ENCODE data around the gene IL16. TPM values are rescaled to one million over a fixed set of nuclear protein-coding genes. Genes with fewer than 3 reads are reported as not detected.

The IL16 gene
- total RNA-seq, 3 donors from 2014 or later, result 11.1 to 40.5 (median 20.3) TPM

GRCh38 chr15:81336568-81336967 lies 139.9 kb downstream of the IL16 start:
- H3K4me1 ChIP-seq, result peaks cover 0 to 15% of the 10 kb centered on the region in 2 donors
- TF ChIP-seq POLR2A (IDR thresholded peaks at IDR 0.05), result no peak
- TF ChIP-seq POLR2AphosphoS5 (IDR thresholded peaks at IDR 0.05), result no peak
- TF ChIP-seq CTCF (IDR thresholded peaks at IDR 0.05), result no peak
- H3K9me3 ChIP-seq, result no peaks in the 10 kb centered on the region
- no peak for DNase-seq (ENCODE audit: low spot score in 2 of 2)
- intact Hi-C loops (cut with DNase I; ENCODE audit: low total_unique reads), result no loop called here
- no peaks in the 10 kb centered on the region for H3K36me3 ChIP-seq
- no peak overlapping the region for H3K4me3 ChIP-seq
- H3K27me3 ChIP-seq, result no peaks in the 10 kb centered on the region
- H3K27ac ChIP-seq, result no peak overlapping the region

- no peaks in the 10 kb centered on the region for H3K9me3 ChIP-seq
- H3K27me3 ChIP-seq, result no peaks in the 10 kb centered on the region
- H3K4me3 ChIP-seq, result no peak overlapping the region
- peaks cover 0 to 15% of the 10 kb centered on the region in 2 donors for H3K4me1 ChIP-seq
- no peak for TF ChIP-seq CTCF (IDR thresholded peaks at IDR 0.05)
- TF ChIP-seq POLR2A (IDR thresholded peaks at IDR 0.05), result no peak
- TF ChIP-seq POLR2AphosphoS5 (IDR thresholded peaks at IDR 0.05), result no peak
- peak overlapping the region; percentile 66 to 76 for H3K27ac ChIP-seq
- DNase-seq (ENCODE audit: low spot score in 2 of 2), result no peak
- H3K36me3 ChIP-seq, result no peaks in the 10 kb centered on the region
- intact Hi-C loops (cut with DNase I; ENCODE audit: low total_unique reads), result no loop called here
These were observed 140.6 kb downstream of the IL16 start for GRCh38 chr15:81337241-81337640.

- no peak for DNase-seq (ENCODE audit: low spot score in 2 of 2)
- H3K27ac ChIP-seq, result peak overlapping the region; percentile 66 to 76
These were observed 141.1 kb downstream of the IL16 start for GRCh38 chr15:81337713-81338157.

GRCh38 chr15:81338170-81339007 lies 141.7 kb downstream of the IL16 start:
- H3K27ac ChIP-seq, result peak overlapping the region; percentile 66 to 76
- intact Hi-C loops (cut with DNase I; ENCODE audit: low total_unique reads), result no loop called here
- peak in 1 of 2 donors; percentile 59 for DNase-seq (ENCODE audit: low spot score in 2 of 2)

More at GRCh38 chr15:81337713-81338157, 141.1 kb downstream of the IL16 start:
- H3K9me3 ChIP-seq, result no peaks in the 10 kb centered on the region
- no peaks in the 10 kb centered on the region for H3K36me3 ChIP-seq
- H3K4me1 ChIP-seq, result peaks cover 0 to 15% of the 10 kb centered on the region in 2 donors
- TF ChIP-seq CTCF (IDR thresholded peaks at IDR 0.05) (no peak), POLR2A (IDR thresholded peaks at IDR 0.05) (no peak), POLR2AphosphoS5 (IDR thresholded peaks at IDR 0.05) (no peak)
- H3K4me3 ChIP-seq, result no peak overlapping the region
- H3K27me3 ChIP-seq, result no peaks in the 10 kb centered on the region
- intact Hi-C loops (cut with DNase I; ENCODE audit: low total_unique reads), result no loop called here

More at GRCh38 chr15:81338170-81339007, 141.7 kb downstream of the IL16 start:
- peaks cover 0 to 15% of the 10 kb centered on the region in 2 donors for H3K4me1 ChIP-seq
- TF ChIP-seq POLR2AphosphoS5 (IDR thresholded peaks at IDR 0.05), result peak; percentile 64 to 94 (median 89)
- TF ChIP-seq POLR2A (IDR thresholded peaks at IDR 0.05), result no peak
- no peak for TF ChIP-seq CTCF (IDR thresholded peaks at IDR 0.05)
- H3K27me3 ChIP-seq, result no peaks in the 10 kb centered on the region
- no peaks in the 10 kb centered on the region for H3K9me3 ChIP-seq
- no peaks in the 10 kb centered on the region for H3K36me3 ChIP-seq
- H3K4me3 ChIP-seq, result peak overlapping the region in 1 of 3 donors; percentile 17

All from breast epithelium (tissue), 4 donors.